ENCODE measurements around the gene ATXN7L3. TPM values are rescaled to one million over a fixed set of nuclear protein-coding genes. Genes with fewer than 3 reads are reported as not detected.

Gene ATXN7L3
- polyA plus RNA-seq, 2 of the 4 experiments (the other 2 are of a cell fraction), result 60.5 to 72.7 TPM

DNA sequence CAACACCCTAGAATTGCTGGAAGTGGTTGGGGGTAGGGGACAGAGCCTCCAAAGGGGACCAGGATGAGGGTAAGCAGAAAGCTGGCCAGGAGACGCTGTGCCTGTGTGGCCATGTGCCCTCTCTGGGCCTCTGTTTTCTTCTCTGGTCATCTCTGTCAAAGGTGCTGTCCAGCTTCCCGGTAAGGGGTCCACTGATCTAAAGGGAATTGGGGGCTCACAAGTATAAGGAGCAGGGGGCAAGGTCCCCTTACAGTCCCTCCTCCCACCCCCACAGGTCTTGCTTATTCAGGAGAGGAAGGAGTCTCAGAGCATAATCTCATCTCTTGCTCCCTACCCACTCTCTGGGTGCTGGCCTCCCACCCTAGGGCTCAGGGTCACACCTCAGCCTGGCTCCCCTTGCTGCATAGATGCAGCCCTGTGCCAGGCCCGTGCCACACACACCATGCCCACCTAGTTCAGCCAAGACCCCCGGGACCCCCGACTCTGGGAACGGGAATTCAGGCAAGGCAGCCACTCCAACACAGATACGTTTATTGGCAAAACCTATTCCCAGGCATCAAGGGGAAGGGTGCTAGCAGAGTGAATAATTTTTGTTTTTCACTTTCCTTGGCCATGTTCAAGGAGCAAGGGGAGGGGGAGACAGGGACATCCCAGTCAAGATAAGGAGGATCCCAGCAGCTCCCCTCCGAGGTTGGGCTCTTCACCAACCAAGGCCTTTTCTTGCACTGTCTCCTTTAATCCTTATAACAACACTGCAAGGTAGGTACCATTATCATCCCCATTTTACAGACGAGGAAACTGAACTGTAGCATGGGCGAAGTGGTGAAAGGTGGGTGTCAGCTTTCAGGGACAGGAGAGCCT is 48.4 kb upstream of the ATXN7L3 start:
- no peaks in the 10 kb centered on the region for H3K9me3 ChIP-seq
- no peaks in the 10 kb centered on the region for H3K4me1 ChIP-seq
- no peak overlapping the region for H3K27ac ChIP-seq
- POLR2A ChIA-PET, result no interaction called here
- no peak overlapping the region for H3K4me3 ChIP-seq
- WGBS (ENCODE audit: missing lambda C conversion rate), result 44% methylated on average over 10 of the region's 10 CpGs
- ATAC-seq, result peak; percentile 5 to 10; a peak in 2 of 6 replicates
- FAIRE-seq, result no peak
- CTCF ChIA-PET, result interaction anchor here (0.7 to 1.7 kb wide), 4 partner anchors 25 to 83 kb away, joined by 3 to 8 read pairs (median 4); no protein-coding TSS in a partner anchor
- no peak for TF ChIP-seq EHF (CRISPR knock-in tag; IDR thresholded peaks at IDR 0.05)
- TF ChIP-seq GATA3 (IDR thresholded peaks at IDR 0.05; ENCODE audit: borderline replicate concordance), result no peak
- no peak for TF ChIP-seq TP53 (CRISPR knock-in tag; IDR thresholded peaks at IDR 0.05)
- TF ChIP-seq, protein P1, sequence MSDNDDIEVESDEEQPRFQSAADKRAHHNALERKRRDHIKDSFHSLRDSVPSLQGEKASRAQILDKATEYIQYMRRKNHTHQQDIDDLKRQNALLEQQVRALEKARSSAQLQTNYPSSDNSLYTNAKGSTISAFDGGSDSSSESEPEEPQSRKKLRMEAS (IDR thresholded peaks at IDR 0.05), result no peak
- no peak for TF ChIP-seq SREBF2 (IDR thresholded peaks at IDR 0.05)
- no peak for TF ChIP-seq HOXB13 (CRISPR knock-in tag; IDR thresholded peaks at IDR 0.05; ENCODE audit: low read depth)
- TF ChIP-seq JUN (IDR thresholded peaks at IDR 0.05), result no peak
- TF ChIP-seq EHMT2 (IDR thresholded peaks at IDR 0.05; ENCODE audit: low read depth), result no peak
- TF ChIP-seq SMC3 (IDR thresholded peaks at IDR 0.05), result no peak
- TF ChIP-seq, protein P2, sequence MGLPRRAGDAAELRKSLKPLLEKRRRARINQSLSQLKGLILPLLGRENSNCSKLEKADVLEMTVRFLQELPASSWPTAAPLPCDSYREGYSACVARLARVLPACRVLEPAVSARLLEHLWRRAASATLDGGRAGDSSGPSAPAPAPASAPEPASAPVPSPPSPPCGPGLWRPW (IDR thresholded peaks at IDR 0.05), result no peak
- TF ChIP-seq, protein P3, sequence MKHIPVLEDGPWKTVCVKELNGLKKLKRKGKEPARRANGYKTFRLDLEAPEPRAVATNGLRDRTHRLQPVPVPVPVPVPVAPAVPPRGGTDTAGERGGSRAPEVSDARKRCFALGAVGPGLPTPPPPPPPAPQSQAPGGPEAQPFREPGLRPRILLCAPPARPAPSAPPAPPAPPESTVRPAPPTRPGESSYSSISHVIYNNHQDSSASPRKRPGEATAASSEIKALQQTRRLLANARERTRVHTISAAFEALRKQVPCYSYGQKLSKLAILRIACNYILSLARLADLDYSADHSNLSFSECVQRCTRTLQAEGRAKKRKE (CRISPR knock-in tag; IDR thresholded peaks at IDR 0.05; ENCODE audit: low read depth), result no peak
- TF ChIP-seq, protein P4, sequence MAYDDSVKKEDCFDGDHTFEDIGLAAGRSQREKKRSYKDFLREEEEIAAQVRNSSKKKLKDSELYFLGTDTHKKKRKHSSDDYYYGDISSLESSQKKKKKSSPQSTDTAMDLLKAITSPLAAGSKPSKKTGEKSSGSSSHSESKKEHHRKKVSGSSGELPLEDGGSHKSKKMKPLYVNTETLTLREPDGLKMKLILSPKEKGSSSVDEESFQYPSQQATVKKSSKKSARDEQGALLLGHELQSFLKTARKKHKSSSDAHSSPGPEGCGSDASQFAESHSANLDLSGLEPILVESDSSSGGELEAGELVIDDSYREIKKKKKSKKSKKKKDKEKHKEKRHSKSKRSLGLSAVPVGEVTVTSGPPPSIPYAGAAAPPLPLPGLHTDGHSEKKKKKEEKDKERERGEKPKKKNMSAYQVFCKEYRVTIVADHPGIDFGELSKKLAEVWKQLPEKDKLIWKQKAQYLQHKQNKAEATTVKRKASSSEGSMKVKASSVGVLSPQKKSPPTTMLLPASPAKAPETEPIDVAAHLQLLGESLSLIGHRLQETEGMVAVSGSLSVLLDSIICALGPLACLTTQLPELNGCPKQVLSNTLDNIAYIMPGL (CRISPR knock-in tag; IDR thresholded peaks at IDR 0.05; ENCODE audit: borderline replicate concordance), result no peak
- no peak for TF ChIP-seq BHLHE40 (IDR thresholded peaks at IDR 0.05; ENCODE audit: low read depth, low read length)
- no peak for TF ChIP-seq NR3C1 (IDR thresholded peaks at IDR 0.05)
- TF ChIP-seq ZNF302 (CRISPR knock-in tag; IDR thresholded peaks at IDR 0.05), result no peak
- TF ChIP-seq EP300 (IDR thresholded peaks at IDR 0.05), result no peak
- TF ChIP-seq POLR2AphosphoS2 (conservative IDR thresholded peaks at IDR 0.05; ENCODE audit: low read length), result no peak
- no peak for TF ChIP-seq HOXA7 (CRISPR knock-in tag; IDR thresholded peaks at IDR 0.05)
- no peak for TF ChIP-seq RAD21 (conservative IDR thresholded peaks at IDR 0.05 in 1 of 2, IDR thresholded peaks at IDR 0.05 in 1 of 2)
- TF ChIP-seq CHD4 (IDR thresholded peaks at IDR 0.05; ENCODE audit: borderline replicate concordance), result no peak
- DNase-seq (ENCODE audit: low read depth in 1 of 2, low spot score in 1 of 2), result no peak
- no peak overlapping the region for H3K4me2 ChIP-seq

DNA sequence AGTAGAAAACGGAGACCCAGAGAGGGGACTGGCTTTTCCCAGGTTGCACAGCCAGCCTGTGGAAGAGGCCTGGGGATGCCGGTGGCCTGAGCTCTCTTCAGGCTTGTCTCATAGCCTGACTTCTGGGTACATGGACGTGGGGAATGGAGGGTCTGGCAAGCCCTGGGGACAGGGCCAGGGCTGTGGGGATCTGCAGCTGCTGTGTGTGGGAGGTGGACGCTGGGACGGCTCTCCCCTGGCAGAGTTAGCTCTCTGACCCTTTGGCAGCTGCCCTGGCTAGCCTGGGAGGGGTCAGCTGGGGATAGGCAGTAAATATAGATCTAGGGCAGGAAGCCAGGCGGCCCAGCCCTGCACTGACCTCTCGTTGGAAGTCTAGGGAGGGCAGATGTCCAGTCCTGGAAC is 47.8 kb upstream of the ATXN7L3 start:
- ATAC-seq (peak; percentile 20 to 27; a peak in 4 of 6 replicates), FAIRE-seq (no peak), DNase-seq (ENCODE audit: low read depth in 1 of 2, low spot score in 1 of 2) (no peak)
- Histone ChIP-seq H3K9me3 (no peaks in the 10 kb centered on the region), H3K4me2 (no peak overlapping the region), H3K4me3 (no peak overlapping the region), H3K27ac (no peak overlapping the region), H3K4me1 (no peaks in the 10 kb centered on the region)
- CTCF ChIA-PET, result interaction anchor here (0.7 to 2.0 kb wide), 7 partner anchors 8 to 84 kb away, joined by 3 to 8 read pairs (median 4); no protein-coding TSS in a partner anchor
- 65% methylated on average over 7 of the region's 7 CpGs for WGBS (ENCODE audit: missing lambda C conversion rate)
- POLR2A ChIA-PET, result no interaction called here
- TF ChIP-seq EP300 (IDR thresholded peaks at IDR 0.05) (no peak), FOSB (CRISPR knock-in tag; IDR thresholded peaks at IDR 0.05) (no peak), MAFK (IDR thresholded peaks at IDR 0.05; ENCODE audit: partially characterized antibody) (no peak), FOXS1 (CRISPR knock-in tag; IDR thresholded peaks at IDR 0.05) (no peak), ZSCAN20 (CRISPR knock-in tag; IDR thresholded peaks at IDR 0.05) (no peak), HOXB13 (CRISPR knock-in tag; IDR thresholded peaks at IDR 0.05; ENCODE audit: low read depth) (no peak), FOSL2 (IDR thresholded peaks at IDR 0.05) (no peak), FOSL2 (CRISPR knock-in tag; IDR thresholded peaks at IDR 0.05) (no peak), NR3C1 (IDR thresholded peaks at IDR 0.05) (no peak)
- TF ChIP-seq, protein P5, sequence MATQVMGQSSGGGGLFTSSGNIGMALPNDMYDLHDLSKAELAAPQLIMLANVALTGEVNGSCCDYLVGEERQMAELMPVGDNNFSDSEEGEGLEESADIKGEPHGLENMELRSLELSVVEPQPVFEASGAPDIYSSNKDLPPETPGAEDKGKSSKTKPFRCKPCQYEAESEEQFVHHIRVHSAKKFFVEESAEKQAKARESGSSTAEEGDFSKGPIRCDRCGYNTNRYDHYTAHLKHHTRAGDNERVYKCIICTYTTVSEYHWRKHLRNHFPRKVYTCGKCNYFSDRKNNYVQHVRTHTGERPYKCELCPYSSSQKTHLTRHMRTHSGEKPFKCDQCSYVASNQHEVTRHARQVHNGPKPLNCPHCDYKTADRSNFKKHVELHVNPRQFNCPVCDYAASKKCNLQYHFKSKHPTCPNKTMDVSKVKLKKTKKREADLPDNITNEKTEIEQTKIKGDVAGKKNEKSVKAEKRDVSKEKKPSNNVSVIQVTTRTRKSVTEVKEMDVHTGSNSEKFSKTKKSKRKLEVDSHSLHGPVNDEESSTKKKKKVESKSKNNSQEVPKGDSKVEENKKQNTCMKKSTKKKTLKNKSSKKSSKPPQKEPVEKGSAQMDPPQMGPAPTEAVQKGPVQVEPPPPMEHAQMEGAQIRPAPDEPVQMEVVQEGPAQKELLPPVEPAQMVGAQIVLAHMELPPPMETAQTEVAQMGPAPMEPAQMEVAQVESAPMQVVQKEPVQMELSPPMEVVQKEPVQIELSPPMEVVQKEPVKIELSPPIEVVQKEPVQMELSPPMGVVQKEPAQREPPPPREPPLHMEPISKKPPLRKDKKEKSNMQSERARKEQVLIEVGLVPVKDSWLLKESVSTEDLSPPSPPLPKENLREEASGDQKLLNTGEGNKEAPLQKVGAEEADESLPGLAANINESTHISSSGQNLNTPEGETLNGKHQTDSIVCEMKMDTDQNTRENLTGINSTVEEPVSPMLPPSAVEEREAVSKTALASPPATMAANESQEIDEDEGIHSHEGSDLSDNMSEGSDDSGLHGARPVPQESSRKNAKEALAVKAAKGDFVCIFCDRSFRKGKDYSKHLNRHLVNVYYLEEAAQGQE (IDR thresholded peaks at IDR 0.05), result no peak
- TF ChIP-seq, protein P6, sequence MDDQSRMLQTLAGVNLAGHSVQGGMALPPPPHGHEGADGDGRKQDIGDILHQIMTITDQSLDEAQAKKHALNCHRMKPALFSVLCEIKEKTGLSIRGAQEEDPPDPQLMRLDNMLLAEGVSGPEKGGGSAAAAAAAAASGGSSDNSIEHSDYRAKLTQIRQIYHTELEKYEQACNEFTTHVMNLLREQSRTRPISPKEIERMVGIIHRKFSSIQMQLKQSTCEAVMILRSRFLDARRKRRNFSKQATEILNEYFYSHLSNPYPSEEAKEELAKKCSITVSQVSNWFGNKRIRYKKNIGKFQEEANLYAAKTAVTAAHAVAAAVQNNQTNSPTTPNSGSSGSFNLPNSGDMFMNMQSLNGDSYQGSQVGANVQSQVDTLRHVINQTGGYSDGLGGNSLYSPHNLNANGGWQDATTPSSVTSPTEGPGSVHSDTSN (IDR thresholded peaks at IDR 0.05), result no peak
- TF ChIP-seq, protein P7, sequence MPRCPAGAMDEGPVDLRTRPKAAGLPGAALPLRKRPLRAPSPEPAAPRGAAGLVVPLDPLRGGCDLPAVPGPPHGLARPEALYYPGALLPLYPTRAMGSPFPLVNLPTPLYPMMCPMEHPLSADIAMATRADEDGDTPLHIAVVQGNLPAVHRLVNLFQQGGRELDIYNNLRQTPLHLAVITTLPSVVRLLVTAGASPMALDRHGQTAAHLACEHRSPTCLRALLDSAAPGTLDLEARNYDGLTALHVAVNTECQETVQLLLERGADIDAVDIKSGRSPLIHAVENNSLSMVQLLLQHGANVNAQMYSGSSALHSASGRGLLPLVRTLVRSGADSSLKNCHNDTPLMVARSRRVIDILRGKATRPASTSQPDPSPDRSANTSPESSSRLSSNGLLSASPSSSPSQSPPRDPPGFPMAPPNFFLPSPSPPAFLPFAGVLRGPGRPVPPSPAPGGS (IDR thresholded peaks at IDR 0.05), result no peak
